Suprapubic skin (tissue), 3 donors: Measurements from ENCODE around the gene HOMER1.

ENCODE experiments used
- EP300 ChIP-seq: sonication (generic); formaldehyde crosslinking; IDR thresholded peaks from one replicate; pipeline ENCODE4 v1.6.1; 2017; ENCODE audit warnings: antibody characterized with exemption
- POLR2A ChIP-seq, 2 donors: fragments of 450-650 bp; IDR thresholded peaks; one replicate each; pipeline ENCODE4 v1.6.1; 2017; ENCODE audit warnings: antibody characterized with exemption in 2 of 2, mild to moderate bottlenecking in 2 of 2, moderate library complexity in 2 of 2
- TF ChIP-seq, protein P1 (sequence below), 2 donors: fragments of 200-600 bp in 1 of 2; fragments of 450-650 bp in 1 of 2; sonication (generic) in 1 of 2; IDR thresholded peaks; one replicate each; pipeline ENCODE4 v1.5.1; 2016 to 2019; ENCODE audit warnings: antibody characterized with exemption in 2 of 2, mild to moderate bottlenecking in 1 of 2, moderate library complexity in 1 of 2

DNA sequence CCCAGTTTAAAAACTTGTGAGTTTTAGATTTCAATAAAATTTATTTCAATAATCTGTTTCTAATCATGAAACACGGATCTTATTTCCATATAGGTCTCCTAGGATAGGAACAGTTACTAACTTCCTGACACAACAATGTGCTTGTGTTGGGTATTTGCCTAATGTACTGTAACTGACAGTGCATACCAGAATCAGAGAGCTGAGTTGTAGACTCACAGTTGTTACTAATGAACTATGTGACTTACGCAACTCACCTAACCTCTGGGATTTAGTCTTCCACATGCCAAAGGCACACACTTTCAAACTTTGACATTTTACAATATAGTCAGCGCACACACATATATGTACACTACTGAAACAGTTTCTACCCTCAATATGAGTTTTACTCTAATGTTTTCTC, 77.7 kb downstream of the HOMER1 start:
- TF ChIP-seq, protein P1, sequence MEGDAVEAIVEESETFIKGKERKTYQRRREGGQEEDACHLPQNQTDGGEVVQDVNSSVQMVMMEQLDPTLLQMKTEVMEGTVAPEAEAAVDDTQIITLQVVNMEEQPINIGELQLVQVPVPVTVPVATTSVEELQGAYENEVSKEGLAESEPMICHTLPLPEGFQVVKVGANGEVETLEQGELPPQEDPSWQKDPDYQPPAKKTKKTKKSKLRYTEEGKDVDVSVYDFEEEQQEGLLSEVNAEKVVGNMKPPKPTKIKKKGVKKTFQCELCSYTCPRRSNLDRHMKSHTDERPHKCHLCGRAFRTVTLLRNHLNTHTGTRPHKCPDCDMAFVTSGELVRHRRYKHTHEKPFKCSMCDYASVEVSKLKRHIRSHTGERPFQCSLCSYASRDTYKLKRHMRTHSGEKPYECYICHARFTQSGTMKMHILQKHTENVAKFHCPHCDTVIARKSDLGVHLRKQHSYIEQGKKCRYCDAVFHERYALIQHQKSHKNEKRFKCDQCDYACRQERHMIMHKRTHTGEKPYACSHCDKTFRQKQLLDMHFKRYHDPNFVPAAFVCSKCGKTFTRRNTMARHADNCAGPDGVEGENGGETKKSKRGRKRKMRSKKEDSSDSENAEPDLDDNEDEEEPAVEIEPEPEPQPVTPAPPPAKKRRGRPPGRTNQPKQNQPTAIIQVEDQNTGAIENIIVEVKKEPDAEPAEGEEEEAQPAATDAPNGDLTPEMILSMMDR (IDR thresholded peaks at IDR 0.05), result no peak
- TF ChIP-seq POLR2A (IDR thresholded peaks at IDR 0.05) (no peak), EP300 (no peak)
